K562 (cell line): ENCODE measurements around the gene OR6B2.

Experiments used
- BCOR ChIP-seq: fragments of 450-650 bp; IDR thresholded peaks from 2 replicates; pipeline ENCODE4 v1.6.1; 2016
- BRCA1 ChIP-seq, 2 experiments: fragments of 450-650 bp in 1 of 2; sonication (generic) in 1 of 2; formaldehyde crosslinking in 1 of 2; IDR thresholded peaks; 2 replicates each; pipeline versions ENCODE4 v1.5.0 to v1.6.1; 2017 to 2020; ENCODE audit warnings: mild to moderate bottlenecking in 1 of 2, missing genetic modification reagents in 1 of 2
- EZH2 ChIP-seq: IDR thresholded peaks from 2 replicates; pipeline ENCODE4 v1.6.1; 2012; ENCODE audit warnings: low read depth, mild to moderate bottlenecking, inconsistent platforms, low read length, borderline replicate concordance
- FOSL1 ChIP-seq: fragments of 200-800 bp; sonication (Bioruptor generic); conservative IDR thresholded peaks from 2 replicates; pipeline ENCODE4 v1.6.1; 2016; ENCODE audit warnings: missing genetic modification characterization, missing compliant biosample characterization
- FOXA3 ChIP-seq, 2 experiments: fragments of 450-650 bp in 1 of 2; sonication (generic) in 1 of 2; formaldehyde crosslinking; IDR thresholded peaks in 1 of 2; conservative IDR thresholded peaks in 1 of 2; 2 replicates each; pipeline versions ENCODE4 v1.4.0 to v1.8.0; 2020 to 2022; ENCODE audit warnings: mild to moderate bottlenecking in 2 of 2, missing genetic modification reagents in 1 of 2
- HNRNPL ChIP-seq: fragments of 200-400 bp; formaldehyde crosslinking; IDR thresholded peaks from 2 replicates; pipeline ENCODE4 v1.6.1; 2017; ENCODE audit warnings: low read depth, mild to moderate bottlenecking, low read length
- NR1H2 ChIP-seq: sonication (generic); formaldehyde crosslinking; IDR thresholded peaks from 2 replicates; pipeline ENCODE4 v1.4.0; 2020; ENCODE audit warnings: mild to moderate bottlenecking, missing genetic modification reagents
- NRF1 ChIP-seq, 2 experiments: fragments of 450-650 bp; IDR thresholded peaks in 1 of 2; conservative IDR thresholded peaks in 1 of 2; 2 replicates each; pipeline ENCODE4 v1.6.1; 2014; ENCODE audit warnings: mild to moderate bottlenecking in 2 of 2
- POLR2A ChIP-seq: fragments of 450-650 bp; conservative IDR thresholded peaks from 2 replicates; pipeline ENCODE4 v1.6.1; 2016
- TGIF2 ChIP-seq: sonication (generic); formaldehyde crosslinking; IDR thresholded peaks from 2 replicates; pipeline ENCODE4 v1.8.1; 2022; ENCODE audit warnings: mild to moderate bottlenecking, missing genetic modification reagents, moderate library complexity
- TF ChIP-seq, protein P1 (sequence below): fragments of 200-800 bp; sonication (Bioruptor generic); IDR thresholded peaks from 2 replicates; pipeline ENCODE4 v1.6.1; 2016; ENCODE audit warnings: missing genetic modification characterization, missing compliant biosample characterization
- TF ChIP-seq, protein P2 (sequence below), 2 experiments: IDR thresholded peaks; 2 replicates each; pipeline ENCODE4 v1.6.1; 2012; ENCODE audit warnings: improper control_type of control experiment in 2 of 2, low read depth in 2 of 2, low read length in 2 of 2, borderline replicate concordance in 1 of 2

DNA sequence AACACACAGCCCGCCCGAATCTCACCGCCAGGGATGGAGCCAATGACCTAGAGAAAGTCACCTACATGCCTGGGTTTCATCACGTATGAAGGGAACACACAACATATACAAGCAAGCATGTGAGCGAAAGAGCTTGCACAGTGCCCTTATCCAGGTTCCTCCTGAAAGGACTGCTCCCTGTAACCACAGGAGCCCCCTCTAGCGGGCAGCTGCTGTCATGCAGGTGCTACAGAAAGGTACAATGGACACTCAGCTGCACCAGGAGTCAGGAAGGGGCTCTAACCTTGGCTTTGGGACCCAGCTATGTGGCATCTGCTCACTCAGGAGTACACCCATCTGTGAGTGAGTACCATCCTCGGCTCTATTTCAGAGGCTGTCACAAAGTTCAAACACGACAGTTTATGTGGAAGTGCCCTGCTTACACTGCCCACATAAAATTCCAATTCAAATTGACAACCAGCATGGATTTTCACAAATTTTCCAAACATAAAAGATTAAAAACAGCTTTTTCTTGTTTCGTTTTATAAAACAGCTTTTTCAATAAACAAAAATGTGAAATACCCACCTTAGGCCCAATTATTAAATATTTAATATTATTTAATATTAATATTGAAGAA lies 8.6 kb downstream of the OR6B2 start:
- TF ChIP-seq EZH2 (no peak), FOSL1 (tag) (no peak), NRF1 (conservative IDR thresholded peaks at IDR 0.05 in 1 of 2, IDR thresholded peaks at IDR 0.05 in 1 of 2) (no peak), BRCA1 (IDR thresholded peaks at IDR 0.05) (no peak), BRCA1 (CRISPR knock-in tag; IDR thresholded peaks at IDR 0.05) (no peak), NR1H2 (CRISPR knock-in tag) (no peak), BCOR (no peak), FOXA3 (CRISPR knock-in tag; conservative IDR thresholded peaks at IDR 0.05 in 1 of 2, IDR thresholded peaks at IDR 0.05 in 1 of 2) (no peak), TGIF2 (no peak), HNRNPL (no peak), POLR2A (no peak)
- TF ChIP-seq, protein P1, sequence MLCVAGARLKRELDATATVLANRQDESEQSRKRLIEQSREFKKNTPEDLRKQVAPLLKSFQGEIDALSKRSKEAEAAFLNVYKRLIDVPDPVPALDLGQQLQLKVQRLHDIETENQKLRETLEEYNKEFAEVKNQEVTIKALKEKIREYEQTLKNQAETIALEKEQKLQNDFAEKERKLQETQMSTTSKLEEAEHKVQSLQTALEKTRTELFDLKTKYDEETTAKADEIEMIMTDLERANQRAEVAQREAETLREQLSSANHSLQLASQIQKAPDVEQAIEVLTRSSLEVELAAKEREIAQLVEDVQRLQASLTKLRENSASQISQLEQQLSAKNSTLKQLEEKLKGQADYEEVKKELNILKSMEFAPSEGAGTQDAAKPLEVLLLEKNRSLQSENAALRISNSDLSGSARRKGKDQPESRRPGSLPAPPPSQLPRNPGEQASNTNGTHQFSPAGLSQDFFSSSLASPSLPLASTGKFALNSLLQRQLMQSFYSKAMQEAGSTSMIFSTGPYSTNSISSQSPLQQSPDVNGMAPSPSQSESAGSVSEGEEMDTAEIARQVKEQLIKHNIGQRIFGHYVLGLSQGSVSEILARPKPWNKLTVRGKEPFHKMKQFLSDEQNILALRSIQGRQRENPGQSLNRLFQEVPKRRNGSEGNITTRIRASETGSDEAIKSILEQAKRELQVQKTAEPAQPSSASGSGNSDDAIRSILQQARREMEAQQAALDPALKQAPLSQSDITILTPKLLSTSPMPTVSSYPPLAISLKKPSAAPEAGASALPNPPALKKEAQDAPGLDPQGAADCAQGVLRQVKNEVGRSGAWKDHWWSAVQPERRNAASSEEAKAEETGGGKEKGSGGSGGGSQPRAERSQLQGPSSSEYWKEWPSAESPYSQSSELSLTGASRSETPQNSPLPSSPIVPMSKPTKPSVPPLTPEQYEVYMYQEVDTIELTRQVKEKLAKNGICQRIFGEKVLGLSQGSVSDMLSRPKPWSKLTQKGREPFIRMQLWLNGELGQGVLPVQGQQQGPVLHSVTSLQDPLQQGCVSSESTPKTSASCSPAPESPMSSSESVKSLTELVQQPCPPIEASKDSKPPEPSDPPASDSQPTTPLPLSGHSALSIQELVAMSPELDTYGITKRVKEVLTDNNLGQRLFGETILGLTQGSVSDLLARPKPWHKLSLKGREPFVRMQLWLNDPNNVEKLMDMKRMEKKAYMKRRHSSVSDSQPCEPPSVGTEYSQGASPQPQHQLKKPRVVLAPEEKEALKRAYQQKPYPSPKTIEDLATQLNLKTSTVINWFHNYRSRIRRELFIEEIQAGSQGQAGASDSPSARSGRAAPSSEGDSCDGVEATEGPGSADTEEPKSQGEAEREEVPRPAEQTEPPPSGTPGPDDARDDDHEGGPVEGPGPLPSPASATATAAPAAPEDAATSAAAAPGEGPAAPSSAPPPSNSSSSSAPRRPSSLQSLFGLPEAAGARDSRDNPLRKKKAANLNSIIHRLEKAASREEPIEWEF (CRISPR knock-in tag) = no peak
- TF ChIP-seq, protein P2, sequence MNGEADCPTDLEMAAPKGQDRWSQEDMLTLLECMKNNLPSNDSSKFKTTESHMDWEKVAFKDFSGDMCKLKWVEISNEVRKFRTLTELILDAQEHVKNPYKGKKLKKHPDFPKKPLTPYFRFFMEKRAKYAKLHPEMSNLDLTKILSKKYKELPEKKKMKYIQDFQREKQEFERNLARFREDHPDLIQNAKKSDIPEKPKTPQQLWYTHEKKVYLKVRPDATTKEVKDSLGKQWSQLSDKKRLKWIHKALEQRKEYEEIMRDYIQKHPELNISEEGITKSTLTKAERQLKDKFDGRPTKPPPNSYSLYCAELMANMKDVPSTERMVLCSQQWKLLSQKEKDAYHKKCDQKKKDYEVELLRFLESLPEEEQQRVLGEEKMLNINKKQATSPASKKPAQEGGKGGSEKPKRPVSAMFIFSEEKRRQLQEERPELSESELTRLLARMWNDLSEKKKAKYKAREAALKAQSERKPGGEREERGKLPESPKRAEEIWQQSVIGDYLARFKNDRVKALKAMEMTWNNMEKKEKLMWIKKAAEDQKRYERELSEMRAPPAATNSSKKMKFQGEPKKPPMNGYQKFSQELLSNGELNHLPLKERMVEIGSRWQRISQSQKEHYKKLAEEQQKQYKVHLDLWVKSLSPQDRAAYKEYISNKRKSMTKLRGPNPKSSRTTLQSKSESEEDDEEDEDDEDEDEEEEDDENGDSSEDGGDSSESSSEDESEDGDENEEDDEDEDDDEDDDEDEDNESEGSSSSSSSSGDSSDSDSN (IDR thresholded peaks at IDR 0.05; ENCODE audit: borderline replicate concordance in 1 of 2, low read depth in 2 of 2, low read length in 2 of 2) = no peak
